IPS-11a (cell line): ENCODE data around the gene MPPED2.

Experiments used
- H3K4me3 ChIP-seq: one replicate; pipeline ENCODE4 v1.5.1; 2013; ENCODE audit warnings: low read depth, low read length, control low read depth

The MPPED2 gene

GRCh38 chr11:30455025-30455424, 131.1 kb downstream of the MPPED2 start:
- H3K4me3 ChIP-seq, result no peak overlapping the region

DNA sequence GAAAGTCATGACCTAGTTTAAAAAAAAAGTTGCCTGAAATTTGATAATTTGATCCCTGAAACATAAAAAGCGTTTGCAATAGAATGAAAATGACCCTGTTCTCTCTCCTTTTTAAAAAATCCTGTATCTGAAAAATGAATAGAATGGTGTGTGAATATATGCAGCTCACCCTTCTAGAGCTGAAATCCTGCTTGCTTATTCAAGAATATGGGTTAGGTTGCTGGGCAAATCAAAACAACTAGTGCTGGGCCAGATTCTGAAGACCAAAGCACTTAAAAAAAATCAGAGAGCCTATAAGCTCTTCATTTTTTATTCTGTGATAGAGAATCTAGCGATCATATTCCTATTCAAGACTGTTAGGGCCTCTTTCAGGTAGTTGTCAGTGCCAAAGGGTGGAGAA, 131.6 kb downstream of the MPPED2 start:
- no peak overlapping the region for H3K4me3 ChIP-seq

- H3K4me3 ChIP-seq, result no peak overlapping the region
Observed at GRCh38 chr11:30454111-30454510, 132.0 kb downstream of the MPPED2 start.

DNA sequence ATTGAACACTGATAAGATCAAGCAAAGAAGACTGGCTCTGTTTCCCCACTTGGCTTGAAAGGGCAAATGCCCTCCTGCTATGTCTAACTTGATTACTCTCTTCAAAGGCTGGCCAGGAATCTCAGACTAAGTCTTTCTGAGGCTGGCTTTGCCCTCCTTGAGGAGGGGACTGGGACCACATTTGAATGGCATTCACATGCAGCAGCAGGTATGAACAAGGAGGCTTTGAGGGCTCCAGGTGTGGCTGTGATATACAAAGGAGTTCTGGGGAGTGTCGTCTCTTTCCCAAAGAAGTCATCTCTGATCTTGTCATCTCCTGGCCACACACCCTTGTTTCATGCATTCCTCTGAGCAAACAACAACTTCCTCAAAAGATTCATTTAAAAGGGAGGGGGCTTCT, 132.4 kb downstream of the MPPED2 start:
- no peak overlapping the region for H3K4me3 ChIP-seq

GRCh38 chr11:30452842-30453241, 133.3 kb downstream of the MPPED2 start:
- no peak overlapping the region for H3K4me3 ChIP-seq

GRCh38 chr11:30452114-30452513, 134.0 kb downstream of the MPPED2 start:
- H3K4me3 ChIP-seq, result no peak overlapping the region

DNA sequence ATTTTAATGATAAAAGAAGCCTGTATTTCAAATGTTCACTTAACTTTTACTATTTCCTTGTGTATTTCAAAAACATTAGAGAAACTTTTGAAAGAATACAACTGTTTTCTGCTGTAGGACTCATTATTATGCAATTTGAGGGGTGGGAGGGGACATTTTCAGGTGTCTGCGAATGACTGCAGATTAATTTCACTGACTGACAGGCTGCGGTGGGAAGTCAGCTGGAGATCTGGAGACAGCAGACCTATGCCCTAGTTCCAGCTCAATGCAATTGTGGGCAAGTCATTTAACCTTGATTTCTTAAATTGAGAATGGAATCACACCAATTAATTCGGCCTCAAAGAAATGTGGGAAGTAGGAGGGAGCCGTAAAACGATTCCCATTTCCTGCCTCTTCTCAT, 134.5 kb downstream of the MPPED2 start:
- no peak overlapping the region for H3K4me3 ChIP-seq

DNA sequence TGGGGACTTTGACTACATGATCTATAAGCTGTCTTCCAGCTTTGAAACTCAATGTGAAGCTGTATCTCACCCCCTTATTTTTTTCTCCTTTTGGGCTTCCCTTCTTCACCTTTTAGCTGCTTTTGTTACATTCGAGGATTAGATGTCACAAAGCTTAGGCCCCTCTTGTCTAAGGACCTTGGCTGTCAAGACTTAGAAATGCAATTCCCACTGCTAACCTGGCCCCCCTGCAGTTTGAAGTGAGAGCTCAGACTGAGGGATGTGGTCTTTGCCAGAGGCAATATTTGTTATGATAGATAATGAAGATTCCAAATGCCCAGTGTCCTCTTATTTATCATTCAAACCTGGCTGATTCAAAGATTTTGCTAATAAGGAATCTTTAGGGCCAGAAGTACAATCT, 135.0 kb downstream of the MPPED2 start:
- H3K4me3 ChIP-seq, result no peak overlapping the region

- H3K4me3 ChIP-seq, result no peak overlapping the region
Observed at GRCh38 chr11:30447058-30447640, 139.0 kb downstream of the MPPED2 start.

DNA sequence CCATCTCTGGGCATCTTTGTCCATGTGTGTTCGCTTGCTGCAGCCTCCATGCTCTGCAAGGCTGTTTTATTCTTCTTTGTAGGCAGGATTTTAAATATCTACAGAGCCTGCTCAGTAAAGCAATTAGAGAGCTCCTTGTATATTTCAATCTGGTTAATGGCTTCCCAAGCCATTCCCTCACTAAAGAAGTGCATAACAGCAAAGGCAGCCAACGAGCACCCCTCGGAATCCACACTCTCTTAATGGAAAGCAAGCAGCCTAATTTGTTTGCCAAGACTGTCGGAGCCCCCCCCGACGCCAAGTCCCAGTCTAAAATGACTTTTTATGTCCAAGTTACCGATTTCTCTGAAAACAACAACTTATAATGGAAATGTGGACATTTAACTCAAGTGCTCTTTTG, 139.6 kb downstream of the MPPED2 start:
- H3K4me3 ChIP-seq, result no peak overlapping the region

DNA sequence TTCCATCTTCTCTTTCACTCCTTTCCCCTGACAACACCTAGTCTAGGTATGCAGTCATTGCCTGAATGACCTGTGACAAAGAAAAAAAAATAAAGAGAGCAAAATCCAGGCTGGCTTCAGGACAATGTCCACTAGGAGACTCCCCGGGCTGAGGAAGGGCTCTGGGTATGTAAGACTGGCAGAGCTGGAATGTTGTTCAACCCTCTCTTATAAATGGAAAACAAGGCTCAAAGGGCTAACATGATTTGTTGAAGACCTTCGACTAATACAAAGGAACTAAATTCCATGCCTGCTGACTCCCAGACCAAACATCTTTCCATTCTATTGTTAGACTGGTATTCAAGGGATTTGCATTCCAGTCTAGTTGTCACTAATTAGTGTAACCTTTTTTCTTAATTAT, 141.1 kb downstream of the MPPED2 start:
- no peak overlapping the region for H3K4me3 ChIP-seq

GRCh38 chr11:30440510-30440909, 145.6 kb downstream of the MPPED2 start:
- H3K4me3 ChIP-seq, result no peak overlapping the region

DNA sequence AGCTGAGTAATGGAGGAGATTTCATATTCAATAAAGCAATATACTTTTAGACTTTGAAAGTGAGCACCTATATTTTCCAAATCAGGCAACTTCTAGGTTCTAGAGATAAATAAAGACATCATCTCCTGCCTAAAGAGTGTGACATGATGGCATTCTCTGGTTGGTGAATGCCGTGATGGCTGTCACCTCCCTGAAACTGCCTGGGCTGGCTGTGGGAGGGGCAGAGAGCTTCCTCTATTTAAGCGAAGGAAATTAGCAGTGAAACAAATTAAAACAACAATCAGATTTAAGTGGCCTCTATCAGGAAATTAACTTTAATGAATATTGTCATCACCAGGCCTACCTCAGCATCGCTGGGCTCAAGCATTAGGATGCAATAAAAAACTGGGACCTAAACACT, 149.4 kb downstream of the MPPED2 start:
- no peak overlapping the region for H3K4me3 ChIP-seq

DNA sequence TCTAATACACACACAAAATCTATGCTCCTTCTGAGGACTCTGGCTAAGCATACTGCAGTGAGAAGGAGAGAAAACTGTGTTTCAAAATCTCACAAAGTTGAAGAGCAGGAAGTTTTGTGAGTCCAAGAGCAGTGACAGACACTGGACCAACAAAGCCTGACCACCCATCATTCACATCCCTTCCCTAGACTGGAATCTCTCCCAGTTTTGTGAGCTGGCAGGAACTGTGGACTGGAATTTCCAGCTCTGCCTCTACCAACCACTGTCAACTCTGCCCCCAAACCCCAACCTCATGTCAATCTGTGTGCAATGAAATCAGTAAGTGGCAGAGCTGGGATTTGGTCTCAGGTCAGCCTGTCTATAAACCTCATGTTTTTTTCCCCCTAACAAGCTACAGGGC, 150.7 kb downstream of the MPPED2 start:
- H3K4me3 ChIP-seq, result no peak overlapping the region

DNA sequence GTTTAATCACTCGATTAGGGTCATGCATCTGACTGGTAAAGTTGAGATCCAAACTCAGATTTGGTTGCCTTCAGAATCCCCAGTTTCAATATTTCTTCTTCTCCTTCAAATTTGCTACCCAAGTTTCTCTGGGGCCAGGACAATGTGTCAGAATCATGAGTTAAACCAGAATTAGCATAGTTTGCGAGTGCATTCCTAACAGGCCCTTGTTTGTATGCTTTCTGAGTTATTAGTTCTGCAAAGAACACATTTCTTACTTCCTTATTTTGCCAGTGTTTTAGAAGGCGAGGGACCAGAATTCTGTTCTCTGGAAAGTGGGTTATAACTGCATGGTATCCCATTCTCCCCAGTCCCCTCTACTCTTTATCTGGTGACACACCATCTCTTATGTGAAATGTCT, 151.3 kb downstream of the MPPED2 start:
- H3K4me3 ChIP-seq, result no peak overlapping the region

DNA sequence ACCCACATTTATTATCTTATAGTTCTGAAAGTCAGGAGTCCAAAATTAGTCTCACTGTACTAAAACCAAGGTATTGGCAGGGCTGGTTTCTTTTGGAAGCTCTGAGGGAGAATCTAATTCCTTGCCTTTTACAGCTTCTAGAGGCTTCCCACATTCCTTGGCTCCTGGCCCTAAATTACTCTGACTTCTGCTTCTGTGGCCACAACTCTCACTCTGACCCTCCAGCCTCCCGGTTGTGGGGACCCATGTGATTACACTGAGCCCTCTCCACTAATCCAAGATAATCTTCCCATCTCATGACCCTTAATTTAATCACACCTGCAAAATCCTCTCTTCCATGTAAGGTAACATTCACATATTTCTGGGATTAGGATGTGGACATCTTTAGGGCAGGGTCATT, 152.3 kb downstream of the MPPED2 start:
- no peak overlapping the region for H3K4me3 ChIP-seq

GRCh38 chr11:30432716-30433115, 153.4 kb downstream of the MPPED2 start:
- no peak overlapping the region for H3K4me3 ChIP-seq

DNA sequence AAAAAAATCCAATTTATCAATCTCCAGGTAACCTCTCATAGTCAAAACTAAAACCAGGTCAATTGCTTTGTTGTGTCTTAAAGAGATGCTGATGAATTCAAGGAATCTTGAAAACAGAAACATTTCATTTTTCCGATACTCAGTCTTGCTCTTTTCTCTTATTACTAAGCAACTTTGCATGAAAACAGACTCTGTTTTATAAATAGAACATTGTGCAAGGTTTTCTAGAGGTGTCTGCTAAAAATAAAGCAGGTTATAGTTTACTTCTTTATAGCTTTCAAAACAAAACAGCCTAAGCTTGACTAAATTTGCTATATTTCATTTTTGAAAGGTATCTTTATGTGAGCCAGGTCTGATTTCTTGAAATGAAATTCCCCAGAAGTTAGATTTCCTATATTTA, 154.0 kb downstream of the MPPED2 start:
- no peak overlapping the region for H3K4me3 ChIP-seq

DNA sequence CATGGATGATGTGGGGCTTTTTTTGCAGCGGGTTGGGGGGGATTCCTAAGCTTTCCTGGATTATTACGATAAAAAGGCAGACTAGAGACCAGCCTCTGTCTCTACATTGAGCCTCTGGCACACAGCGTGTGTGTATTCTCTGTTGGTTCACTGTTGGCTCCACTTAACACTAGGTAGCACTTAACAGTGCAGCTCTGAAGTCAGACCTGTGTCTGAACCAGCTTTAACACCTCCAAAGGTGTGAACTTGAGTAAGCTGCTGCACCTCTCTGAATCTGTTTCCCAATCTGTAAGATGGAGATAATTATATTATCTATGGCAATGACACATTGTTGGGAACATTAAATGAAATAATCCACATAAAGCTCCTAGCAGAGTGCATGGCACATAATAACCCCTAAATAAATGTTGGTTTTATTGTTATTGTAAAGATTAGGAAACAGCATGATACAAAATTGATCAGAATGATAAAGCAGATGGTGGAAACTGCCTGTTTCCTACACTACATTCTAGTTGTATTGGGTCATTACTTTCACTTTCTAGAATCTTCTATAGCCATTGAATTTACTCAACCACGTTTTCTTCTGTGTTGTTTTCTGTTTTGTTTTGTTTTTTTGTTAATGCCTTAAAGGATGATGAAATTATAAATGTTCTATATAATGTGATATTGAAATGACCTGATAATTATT, 154.9 kb downstream of the MPPED2 start:
- H3K4me3 ChIP-seq, result no peak overlapping the region

GRCh38 chr11:30429550-30429949, 156.6 kb downstream of the MPPED2 start:
- H3K4me3 ChIP-seq, result no peak overlapping the region

DNA sequence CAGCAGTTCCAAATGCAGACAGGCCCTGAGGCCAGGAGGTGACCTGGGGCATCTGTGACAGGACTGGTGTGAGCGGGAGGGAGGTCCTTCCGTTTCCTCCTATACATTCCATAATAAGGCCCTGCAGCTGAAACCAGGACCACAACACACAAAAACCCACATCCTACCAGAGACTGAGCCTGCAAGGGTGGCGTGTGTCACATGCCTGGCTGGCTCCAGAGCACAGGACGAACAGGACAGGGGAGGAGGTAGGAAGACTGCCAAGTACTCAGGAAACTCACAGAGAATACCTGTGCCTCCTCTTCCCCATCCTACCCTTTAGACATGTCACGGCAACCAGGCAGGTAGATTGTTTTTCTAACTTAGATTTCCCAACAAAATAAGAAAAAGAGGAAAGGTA, 159.4 kb downstream of the MPPED2 start:
- no peak overlapping the region for H3K4me3 ChIP-seq

GRCh38 chr11:30424844-30425243, 161.3 kb downstream of the MPPED2 start:
- H3K4me3 ChIP-seq, result no peak overlapping the region

- H3K4me3 ChIP-seq, result no peak overlapping the region
Observed at GRCh38 chr11:30424321-30424720, 161.8 kb downstream of the MPPED2 start.
